ENCODE data around the gene SLC25A21.

The SLC25A21 gene

DNA sequence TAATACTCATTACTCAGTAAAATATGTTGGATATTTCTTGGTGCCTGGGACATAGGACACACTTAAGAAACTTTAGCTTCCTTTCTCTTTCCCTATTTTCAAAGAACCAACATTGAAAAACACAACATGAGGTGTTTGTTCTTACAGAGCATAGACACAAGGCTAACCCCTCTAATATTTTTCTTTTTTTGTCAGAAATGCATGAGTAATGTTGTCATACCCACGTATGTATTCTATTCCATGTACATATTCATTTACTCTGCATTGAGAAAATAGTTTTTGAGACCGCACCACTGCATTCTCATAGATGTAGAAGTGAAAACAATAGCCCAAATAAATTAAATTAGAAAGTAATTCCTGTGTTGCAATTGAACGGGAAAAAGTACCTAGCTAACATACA, 497.7 kb downstream of the SLC25A21 start:
- no peak for DNase-seq (ENCODE audit: insufficient read length, low spot score)
- no peak for FAIRE-seq
- no peak for TF ChIP-seq POLR2A (IDR thresholded peaks at IDR 0.05; ENCODE audit: low read depth, low read length)

DNA sequence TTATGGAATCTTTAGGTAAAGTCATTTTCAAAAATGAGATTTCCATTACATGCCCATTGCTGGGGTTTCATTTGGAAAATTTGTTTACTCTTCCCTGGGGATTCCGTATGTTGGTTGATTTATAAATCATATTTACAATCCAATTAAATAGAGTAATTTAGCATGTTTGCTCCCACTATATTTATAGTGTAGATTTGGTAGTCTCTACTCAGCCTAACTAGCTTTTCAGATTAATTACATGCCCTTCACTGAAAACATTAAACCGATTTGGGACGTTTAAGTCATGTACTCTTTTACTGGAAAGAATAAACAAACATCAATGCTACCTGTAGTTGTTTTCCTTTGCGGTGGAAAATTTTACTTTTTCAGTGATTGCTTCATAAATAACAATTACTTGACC, 500.3 kb downstream of the SLC25A21 start:
- DNase-seq (ENCODE audit: insufficient read length, low spot score) = no peak
- FAIRE-seq = no peak
- no peak for TF ChIP-seq POLR2A (IDR thresholded peaks at IDR 0.05; ENCODE audit: low read depth, low read length)

DNA sequence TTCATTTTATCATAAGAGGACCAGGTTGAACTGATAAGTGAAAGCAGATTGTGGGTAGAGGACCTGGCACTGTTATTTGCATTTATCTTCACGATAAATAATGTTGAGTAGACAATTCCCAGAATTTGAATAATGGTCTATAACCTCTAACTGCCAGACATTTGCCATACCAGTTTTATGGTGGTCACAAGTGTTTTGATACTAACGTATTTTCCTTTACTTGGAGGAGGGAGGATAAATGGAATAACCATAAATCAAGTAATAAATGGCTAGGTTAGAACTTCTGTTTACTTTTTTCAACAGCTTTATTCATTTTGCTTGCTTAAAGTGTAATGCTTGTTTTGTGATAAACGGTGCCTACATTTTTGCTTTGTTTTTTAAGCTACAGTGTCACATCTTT, 501.3 kb downstream of the SLC25A21 start:
- FAIRE-seq = no peak
- TF ChIP-seq POLR2A (IDR thresholded peaks at IDR 0.05; ENCODE audit: low read depth, low read length) = no peak
- no peak for DNase-seq (ENCODE audit: insufficient read length, low spot score)

DNA sequence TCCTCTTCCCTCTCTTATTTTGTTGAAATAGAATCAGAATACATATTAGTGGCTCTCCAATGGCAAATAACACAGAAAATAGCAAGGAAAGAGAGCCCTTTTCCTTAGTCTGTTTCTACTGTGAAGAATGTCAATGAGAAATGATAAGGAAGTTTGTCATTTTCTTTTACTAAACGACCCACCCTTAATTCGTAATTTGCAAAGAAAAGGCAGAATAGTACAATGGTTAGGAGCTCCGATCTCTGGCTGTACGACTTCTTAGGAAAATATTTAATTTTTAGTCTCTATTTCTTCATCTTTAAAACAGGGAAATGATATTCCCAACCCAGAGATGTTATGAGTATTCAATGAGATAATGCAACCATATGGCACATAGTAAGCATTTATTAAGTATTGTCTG, 504.7 kb downstream of the SLC25A21 start:
- no peak for FAIRE-seq

DNA sequence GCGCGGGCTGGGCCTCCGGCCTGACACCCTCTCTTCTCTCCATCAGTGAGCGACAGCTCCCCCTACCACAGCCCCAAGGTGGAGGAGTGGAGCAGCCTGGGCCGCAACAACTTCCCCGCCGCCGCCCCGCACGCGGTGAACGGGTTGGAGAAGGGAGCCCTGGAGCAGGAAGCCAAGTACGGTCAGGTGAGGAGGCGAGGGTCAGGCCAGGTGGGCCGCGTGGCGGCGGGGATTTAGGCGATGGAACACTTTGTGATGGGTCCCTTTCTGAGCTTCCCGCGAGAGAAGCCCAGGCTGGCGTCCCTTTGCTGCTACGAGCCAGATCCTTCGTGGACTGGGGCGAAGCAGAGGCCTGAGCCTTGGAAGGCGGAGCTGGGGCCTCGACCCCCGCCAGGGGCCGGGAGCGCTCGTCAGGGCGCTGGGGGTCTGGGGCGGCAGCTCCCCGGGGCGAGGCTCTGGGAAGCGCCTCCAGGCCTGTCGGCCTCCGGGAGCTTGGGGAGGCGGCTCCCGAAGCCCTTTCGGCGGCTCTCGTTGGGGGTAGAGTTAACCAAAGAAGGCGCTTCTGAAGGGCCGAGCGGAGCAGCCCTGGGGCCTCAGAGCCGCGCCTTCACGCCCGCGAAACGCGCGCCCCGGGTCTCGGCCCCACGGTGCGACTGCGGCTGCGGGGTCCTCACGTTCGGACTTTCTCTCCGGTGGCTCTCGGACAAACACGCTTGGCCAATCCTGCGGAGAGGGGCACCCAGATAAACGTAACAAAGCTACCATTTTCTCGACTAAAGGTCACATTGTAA, 505.8 kb downstream of the SLC25A21 start:
- FAIRE-seq (no peak), DNase-seq (ENCODE audit: insufficient read length, low spot score) (no peak)
- no peak for TF ChIP-seq POLR2A (IDR thresholded peaks at IDR 0.05; ENCODE audit: low read depth, low read length)

More for the DNA sequence above, 504.7 kb downstream of the SLC25A21 start:
- no peak for DNase-seq (ENCODE audit: insufficient read length, low spot score)
- TF ChIP-seq POLR2A (IDR thresholded peaks at IDR 0.05; ENCODE audit: low read depth, low read length) = no peak

DNA sequence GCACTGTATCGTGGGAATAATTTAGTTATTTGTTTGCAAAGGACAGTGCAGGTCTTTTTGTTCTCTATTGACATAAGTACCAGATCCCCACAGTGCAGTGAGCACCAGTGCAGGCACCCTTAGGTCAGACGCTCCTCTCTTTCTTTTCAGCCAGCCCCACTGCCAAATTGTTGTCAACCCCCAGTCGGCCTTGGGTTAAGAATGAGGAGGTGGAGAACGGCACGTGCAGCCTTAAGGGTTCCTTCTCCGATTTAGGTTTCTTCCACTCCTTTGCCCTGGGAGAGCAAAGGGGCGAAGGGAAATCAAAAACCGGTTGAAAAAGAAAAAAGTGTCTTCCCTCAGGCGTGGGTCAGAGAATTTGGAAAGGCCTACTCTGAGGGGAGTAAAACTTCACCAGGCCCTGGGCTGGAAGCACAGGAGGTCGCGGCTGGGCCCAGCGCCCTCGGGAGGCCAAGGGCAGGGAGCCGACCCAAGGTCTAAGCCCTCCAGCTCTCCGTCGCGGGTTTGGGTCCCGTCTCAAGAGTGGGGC, 506.5 kb downstream of the SLC25A21 start:
- FAIRE-seq = no peak
- no peak for TF ChIP-seq POLR2A (IDR thresholded peaks at IDR 0.05; ENCODE audit: low read depth, low read length)
- no peak for DNase-seq (ENCODE audit: insufficient read length, low spot score)

DNA sequence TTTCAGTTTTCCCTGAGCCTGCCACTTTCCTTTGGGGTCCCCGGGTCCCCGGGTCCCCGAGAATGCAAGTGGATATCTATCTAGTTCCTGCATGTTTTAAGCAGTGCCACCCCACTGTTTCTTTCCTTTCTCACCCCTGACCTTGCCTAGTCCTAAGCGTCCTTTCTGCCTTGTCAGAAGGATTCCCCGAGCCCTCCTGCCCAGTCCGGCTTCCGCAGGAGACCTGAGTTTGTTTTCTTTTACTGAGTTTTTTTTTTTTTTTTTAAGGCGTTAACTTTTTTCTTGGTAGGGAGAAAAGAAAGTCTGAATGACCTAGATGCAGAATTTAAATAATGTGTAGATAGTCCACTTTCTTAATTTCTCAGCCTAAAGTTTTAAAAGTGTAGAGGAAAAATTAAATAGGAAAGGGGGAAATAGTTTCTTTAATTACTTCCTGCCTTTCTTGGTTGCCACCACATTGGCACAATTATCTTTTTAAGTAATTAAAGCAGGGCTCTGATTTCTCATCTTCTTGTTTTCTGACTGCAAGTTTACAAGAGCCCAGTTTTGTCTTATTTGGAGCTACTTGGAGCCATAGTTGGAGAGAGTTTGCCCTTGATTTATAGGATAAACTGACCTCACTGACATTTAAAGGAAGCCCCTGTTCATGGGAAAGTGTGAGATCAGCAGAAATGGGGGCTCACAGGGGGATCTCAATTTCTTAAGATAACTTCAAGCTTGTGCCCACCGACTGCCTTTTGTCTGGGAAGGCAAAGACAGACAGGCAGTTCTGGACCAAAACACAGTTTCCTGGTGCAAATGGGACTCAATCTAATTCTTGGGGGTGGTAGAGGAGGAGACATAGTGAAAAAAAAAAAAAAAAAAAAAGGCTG, 507.8 kb downstream of the SLC25A21 start:
- DNase-seq (ENCODE audit: insufficient read length, low spot score) (no peak), FAIRE-seq (no peak)
- TF ChIP-seq POLR2A (IDR thresholded peaks at IDR 0.05; ENCODE audit: low read depth, low read length) = no peak

DNA sequence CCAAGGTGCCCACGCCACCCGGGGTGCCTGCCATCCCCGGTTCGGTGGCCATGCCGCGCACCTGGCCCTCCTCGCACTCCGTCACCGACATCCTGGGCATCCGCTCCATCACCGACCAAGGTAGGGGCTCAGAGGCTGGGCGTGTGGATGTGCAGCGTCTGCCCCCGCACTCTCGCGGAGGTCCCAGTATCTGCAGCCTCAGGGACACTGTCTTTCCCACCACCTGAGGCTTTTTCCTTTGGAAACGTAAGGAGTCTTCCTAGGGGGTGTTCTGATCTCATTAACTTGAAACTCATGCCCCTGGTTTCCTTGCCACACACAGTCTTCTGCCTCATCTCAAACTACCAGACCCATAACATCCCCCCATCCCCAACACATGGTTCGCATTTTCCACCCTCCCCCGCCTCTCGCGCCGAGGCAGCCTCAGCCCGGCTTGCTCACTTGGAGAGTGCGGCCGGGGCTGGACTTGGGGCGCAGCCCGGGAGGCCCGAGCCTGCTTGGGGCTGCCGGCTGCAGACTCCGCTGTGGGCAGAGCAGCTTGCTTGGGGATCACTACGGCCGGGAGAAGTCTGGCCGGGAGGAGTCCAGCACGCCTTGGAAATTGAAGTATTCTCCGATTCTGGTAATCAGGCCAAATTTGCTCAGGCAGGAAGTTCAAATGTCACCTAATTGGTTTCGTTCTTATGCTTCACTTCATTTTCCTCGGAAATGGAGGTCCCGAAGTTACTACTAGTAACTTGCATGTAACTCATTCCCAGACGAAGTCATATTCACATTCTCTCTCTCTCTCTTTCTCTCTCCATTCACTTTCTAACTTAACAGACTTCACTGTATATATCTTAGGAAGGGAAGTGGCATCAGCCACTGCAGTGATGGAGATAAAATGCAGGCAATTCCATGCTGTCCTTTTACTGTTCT, 508.7 kb downstream of the SLC25A21 start:
- no peak for DNase-seq (ENCODE audit: insufficient read length, low spot score)
- no peak for TF ChIP-seq POLR2A (IDR thresholded peaks at IDR 0.05; ENCODE audit: low read depth, low read length)
- no peak for FAIRE-seq

DNA sequence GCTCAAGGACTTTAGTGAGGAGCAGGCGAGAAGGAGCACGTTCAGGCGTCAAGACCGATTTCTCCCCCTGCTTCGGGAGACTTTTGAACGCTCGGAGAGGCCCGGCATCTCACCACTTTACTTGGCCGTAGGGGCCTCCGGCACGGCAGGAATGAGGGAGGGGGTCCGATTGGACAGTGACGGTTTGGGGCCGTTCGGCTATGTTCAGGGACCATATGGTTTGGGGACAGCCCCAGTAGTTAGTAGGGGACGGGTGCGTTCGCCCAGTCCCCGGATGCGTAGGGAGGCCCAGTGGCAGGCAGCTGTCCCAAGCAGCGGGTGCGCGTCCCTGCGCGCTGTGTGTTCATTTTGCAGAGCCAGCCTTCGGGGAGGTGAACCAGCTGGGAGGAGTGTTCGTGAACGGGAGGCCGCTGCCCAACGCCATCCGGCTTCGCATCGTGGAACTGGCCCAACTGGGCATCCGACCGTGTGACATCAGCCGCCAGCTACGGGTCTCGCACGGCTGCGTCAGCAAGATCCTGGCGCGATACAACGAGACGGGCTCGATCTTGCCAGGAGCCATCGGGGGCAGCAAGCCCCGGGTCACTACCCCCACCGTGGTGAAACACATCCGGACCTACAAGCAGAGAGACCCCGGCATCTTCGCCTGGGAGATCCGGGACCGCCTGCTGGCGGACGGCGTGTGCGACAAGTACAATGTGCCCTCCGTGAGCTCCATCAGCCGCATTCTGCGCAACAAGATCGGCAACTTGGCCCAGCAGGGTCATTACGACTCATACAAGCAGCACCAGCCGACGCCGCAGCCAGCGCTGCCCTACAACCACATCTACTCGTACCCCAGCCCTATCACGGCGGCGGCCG, 509.6 kb downstream of the SLC25A21 start:
- FAIRE-seq (no peak), DNase-seq (ENCODE audit: insufficient read length, low spot score) (no peak)
- TF ChIP-seq POLR2A (IDR thresholded peaks at IDR 0.05; ENCODE audit: low read depth, low read length) = no peak

DNA sequence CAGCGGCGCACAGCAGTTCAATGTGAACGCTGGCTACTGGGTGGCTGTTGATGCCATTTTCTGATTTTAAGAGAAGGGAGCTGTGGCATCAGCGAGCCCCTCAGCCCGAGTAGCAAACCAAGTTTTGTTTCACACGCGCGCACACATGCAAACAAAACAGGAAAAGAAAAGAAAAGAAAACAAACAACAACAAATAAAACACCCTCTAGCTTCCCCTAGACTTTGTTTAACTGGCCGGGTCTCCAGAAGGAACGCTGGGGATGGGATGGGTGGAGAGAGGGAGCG, 510.2 kb downstream of the SLC25A21 start:
- no peak for TF ChIP-seq POLR2A (IDR thresholded peaks at IDR 0.05; ENCODE audit: low read depth, low read length)
- no peak for DNase-seq (ENCODE audit: insufficient read length, low spot score)
- FAIRE-seq = no peak

DNA sequence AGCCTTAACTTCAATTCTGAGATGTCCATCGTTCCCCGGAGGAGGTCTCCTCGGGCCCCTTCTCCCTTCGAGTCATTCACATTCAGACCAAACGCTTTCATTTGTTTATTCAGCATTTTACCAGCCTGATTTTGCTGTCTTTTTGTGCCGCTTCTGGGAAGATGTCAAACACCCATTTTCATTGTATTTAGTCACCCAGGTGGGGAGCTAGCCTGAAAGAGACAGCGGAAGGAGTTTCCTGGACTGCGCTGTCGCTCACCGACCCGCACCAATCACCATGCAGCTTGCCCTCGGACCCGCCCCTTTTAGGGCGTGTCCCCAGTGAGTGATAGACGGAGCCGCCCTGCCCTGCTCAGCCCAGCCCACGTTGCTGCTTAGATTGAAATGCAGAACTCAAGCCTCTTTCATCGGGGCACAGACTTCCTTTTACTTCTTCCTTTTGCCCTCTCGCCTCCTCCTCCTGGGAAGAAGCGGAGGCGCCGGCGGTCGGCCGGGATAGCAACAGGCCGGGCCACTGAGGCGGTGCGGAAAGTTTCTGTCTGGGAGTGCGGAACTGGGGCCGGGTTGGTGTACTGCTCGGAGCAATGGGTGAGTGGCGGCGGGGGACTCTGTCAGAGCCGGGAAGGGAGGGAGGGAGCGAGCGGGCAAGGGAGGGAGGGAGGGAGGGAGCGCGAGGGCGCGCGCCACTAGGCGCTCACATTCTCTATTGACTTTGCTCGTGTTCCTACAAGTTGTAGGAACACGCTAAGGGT, 510.7 kb downstream of the SLC25A21 start, which contains the start of gene PAX9:
PAX9 (plus strand) TSS at position 355 of the 752 bp plus-strand sequence; CDS start at position 585, 230 bp downstream.
- FAIRE-seq = no peak
- no peak for TF ChIP-seq POLR2A (IDR thresholded peaks at IDR 0.05; ENCODE audit: low read depth, low read length)
- DNase-seq (ENCODE audit: insufficient read length, low spot score) = no peak

All from H54 (cell line).